Fibroblast of villous mesenchyme (primary cell): ENCODE data around the gene C11orf86. TPM values are rescaled to one million over a fixed set of nuclear protein-coding genes. Genes with fewer than 3 reads are reported as not detected.

Source experiments
- DNase-seq: peaks from one replicate; pipeline ENCODE4 v3.0.0-alpha.2; 2010; ENCODE audit warnings: low read depth
- H3K4me3 ChIP-seq: 2 replicates; pipeline ENCODE4 v1.5.1; 2011; ENCODE audit warnings: low read depth, mild to moderate bottlenecking, low read length
- CTCF ChIP-seq: IDR thresholded peaks from 2 replicates; pipeline ENCODE4 v1.5.1; 2012; ENCODE audit warnings: low read depth, mild to moderate bottlenecking, low read length; ENCODE audit not compliant: insufficient read depth
- total RNA-seq: library from RNA; depleted of rRNA; stranded (reverse); fragments of >200 nt; gene quantifications from 2 replicates; pipeline ENCODE4 v1.2.3, GENCODE V29; 2012

The C11orf86 gene
- total RNA-seq, 1 donor, result not detected

- no peak for TF ChIP-seq CTCF
- no peak overlapping the region for H3K4me3 ChIP-seq
- DNase-seq, result no peak
These were observed 39.2 kb downstream of the C11orf86 start for GRCh38 chr11:67014343-67014742.

GRCh38 chr11:67015048-67015447 is 39.9 kb downstream of the C11orf86 start:
- no peak for TF ChIP-seq CTCF
- no peak overlapping the region for H3K4me3 ChIP-seq
- no peak for DNase-seq

- DNase-seq, result peak; percentile 20
These were observed 41.4 kb downstream of the C11orf86 start for GRCh38 chr11:67016550-67016949.

GRCh38 chr11:67020949-67021348 is 45.8 kb downstream of the C11orf86 start:
- DNase-seq, result no peak
- H3K4me3 ChIP-seq, result no peak overlapping the region
- no peak for TF ChIP-seq CTCF

More at GRCh38 chr11:67016550-67016949, 41.4 kb downstream of the C11orf86 start:
- no peak overlapping the region for H3K4me3 ChIP-seq
- TF ChIP-seq CTCF, result no peak

GRCh38 chr11:67022341-67022933 is 47.3 kb downstream of the C11orf86 start:
- H3K4me3 ChIP-seq, result peak overlapping the region; percentile 41
- DNase-seq, result peak; percentile 15
- TF ChIP-seq CTCF, result no peak

GRCh38 chr11:67022961-67023956 is 48.2 kb downstream of the C11orf86 start, which contains the start of gene SYT12:
SYT12 (plus strand) TSS chr11:67023134; CDS start chr11:67030145, 7,011 bp downstream.
- DNase-seq, result peak; percentile 8
- peak within 1 kb of the TSS; percentile 41 for H3K4me3 ChIP-seq
- TF ChIP-seq CTCF, result no peak
